Fibroblast of skin of abdomen (primary cell): ENCODE measurements around the gene TOMM34.

Experiments
- DNase-seq: peaks from one replicate; pipeline ENCODE4 v3.0.0-alpha.2; 2013

Gene TOMM34

DNA sequence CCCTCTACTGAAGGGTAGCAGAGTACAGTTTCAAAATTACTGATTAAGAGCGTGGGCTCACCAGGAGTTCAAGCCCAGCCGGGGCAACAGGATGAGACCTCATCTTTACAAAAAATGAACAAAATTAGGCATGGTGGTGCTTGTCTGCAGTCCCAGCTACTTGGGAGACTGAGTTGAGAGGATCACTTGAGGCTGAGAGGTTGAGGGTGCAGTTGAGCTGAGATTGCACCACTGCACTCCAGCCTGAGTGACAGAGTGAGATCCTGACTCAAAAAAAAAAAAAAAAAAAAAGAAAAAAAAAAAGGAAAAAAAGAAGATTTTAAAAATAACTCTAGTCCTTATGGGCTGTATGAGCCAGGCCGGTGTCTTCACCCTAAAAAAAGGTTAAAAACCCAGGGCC, 31.6 kb downstream of the TOMM34 start:
- no peak for DNase-seq

DNA sequence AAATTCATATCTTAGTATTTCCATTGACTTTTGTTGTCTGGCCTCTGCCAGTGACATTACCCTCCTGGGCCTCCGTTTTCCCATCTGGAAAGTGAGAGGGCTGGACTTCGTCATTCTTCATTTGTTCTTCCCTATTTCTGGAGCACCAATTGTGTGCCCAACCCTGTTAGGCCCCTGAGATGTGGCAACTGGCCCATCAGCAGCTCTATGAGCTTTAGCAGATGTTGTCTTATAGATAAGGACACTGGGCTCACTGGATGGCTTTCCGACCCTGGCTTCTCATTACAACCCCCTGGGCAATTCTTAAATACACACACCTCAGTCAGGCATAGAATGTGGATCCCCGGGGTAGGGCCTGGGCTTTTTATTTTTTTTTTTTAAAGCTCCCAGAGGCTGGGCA, 35.7 kb downstream of the TOMM34 start:
- DNase-seq, result no peak

DNA sequence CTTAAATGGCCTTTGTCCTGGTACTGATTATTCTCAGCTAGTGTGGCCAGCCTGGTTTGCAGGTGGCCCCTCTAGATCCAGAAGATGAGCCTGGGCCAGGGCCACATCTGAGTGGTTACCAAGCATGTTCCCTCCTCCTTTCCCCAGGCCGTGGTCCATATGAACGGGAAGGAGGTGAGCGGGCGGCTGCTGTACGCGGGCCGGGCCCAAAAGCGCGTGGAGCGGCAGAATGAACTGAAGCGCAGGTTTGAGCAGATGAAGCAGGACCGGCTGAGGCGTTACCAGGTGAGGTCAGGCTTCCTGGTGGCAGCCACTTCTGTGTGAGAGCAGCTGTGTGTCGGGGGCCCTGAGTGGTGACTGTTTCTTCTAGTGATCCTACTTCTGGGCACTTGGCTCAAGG, 38.8 kb downstream of the TOMM34 start:
- DNase-seq, result no peak

DNA sequence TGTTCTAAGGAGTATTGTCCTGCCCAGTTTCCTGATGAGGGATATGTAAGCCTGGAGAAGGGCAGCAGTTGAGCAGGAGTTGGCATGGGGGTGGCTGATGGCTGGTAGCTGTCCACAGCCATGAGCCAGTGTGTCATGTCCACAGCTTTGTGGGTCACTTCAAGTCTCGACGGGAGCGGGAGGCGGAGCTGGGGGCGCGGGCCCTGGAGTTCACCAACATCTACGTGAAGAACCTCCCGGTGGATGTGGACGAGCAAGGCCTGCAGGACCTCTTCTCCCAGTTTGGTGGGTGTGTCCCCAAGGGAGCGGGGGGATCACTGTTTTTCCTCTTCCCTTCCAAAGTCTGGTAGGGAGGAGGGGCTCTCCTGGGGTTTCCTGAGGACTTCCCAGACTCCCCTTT, 41.4 kb downstream of the TOMM34 start:
- DNase-seq, result no peak

DNA sequence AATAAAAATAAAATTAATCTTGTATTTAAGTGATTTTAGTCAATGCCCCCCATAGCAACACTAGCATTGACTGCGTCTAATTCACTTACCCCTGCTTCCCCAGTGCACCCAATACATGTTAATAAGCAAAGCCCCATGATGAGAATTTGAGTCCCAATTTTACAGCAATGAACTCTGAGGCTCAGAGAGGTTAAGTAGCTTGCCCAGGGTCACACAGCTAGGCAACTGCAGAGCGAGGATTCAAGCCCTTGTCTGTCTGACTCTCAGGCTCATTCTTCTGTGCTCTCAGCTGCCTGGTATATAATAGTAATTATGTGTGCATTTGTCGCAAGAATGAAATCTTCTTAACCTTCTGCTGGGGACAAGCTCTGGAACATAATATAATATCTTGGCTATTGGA, 41.9 kb downstream of the TOMM34 start:
- DNase-seq, result no peak

DNA sequence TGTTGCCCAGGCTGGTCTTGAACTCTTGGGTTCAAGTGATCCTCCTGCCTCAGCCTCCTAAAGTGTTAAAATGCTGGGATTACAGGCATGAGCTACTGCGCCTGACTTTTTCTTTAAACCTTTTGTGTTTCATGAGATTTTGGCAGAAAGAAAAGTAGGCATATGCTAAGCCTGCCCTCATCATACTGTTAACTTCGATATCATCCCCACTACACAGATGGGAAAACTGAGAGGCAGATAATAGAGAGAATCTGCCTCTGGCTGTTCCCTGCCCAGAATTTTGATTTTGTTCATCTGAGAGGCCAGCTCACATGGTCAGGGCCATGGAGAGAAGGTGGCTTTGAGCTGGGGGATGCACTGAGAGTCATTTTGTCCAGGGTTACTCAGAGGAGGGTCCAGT, 42.8 kb downstream of the TOMM34 start:
- DNase-seq, result no peak

GRCh38 chr20:44916586-44916985, 43.6 kb downstream of the TOMM34 start:
- no peak for DNase-seq

- DNase-seq, result no peak
Observed at GRCh38 chr20:44914924-44915323, 45.3 kb downstream of the TOMM34 start.

DNA sequence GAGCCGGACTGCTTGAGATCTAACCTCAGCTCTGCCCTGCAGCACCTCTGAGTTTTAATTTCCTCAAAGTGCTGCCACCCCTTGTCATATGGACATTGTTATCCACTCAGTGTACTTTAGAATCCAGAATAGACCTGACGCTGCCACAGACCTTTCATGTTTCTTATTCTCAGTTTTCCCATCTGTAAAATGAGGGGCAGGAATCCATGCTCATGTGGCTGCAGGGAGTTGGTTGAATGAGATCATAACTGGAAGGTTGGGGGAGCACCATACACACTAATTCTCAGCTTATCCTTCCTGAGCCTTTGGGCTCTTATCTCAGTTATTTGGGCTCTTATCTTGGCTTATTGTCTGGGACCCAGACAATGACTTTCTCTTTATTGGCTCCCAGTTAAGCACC, 48.0 kb downstream of the TOMM34 start:
- DNase-seq, result no peak

- peak; percentile 35 for DNase-seq
Observed at GRCh38 chr20:44911264-44911921, 48.8 kb downstream of the TOMM34 start.

GRCh38 chr20:44910690-44911262, 49.4 kb downstream of the TOMM34 start:
- no peak for DNase-seq

DNA sequence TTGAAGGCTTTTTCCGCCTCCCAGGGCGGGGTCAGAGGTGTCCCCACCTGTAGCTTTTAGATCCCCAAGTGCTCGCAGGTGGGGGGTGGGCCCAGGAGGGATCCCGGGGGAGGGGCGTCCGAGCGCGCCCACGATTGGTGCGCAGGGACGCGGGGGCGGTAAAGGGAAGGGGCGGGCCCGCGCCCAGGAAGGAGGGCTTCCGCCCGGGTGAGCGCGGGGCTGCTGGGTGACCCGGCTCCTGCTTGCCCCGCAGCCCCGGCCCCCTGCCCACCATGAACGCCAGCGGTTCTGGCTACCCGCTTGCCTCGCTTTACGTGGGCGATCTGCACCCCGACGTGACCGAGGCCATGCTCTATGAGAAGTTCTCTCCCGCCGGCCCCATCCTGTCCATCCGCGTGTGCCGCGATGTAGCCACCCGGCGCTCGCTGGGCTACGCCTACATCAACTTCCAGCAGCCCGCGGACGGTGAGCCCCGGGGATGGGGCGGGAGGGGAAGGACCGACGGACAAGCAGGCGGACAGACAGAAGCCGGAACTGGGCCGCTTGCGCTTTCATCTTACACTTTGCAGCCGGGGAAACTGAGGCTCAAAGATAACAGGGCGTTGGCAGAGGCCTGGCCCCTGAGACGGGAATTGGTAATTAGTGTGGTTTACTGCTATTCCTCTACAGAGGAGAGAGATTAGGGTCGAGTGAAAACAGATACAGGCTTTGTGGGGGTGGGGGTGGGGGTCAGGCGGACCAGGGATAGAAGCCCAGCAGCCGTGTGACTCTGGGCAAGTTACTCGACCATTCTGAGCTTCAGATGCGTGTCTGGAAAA, 50.1 kb downstream of the TOMM34 start, which contains the start of gene PABPC1L:
PABPC1L (plus strand) TSS at position 189 of the 818 bp plus-strand sequence; CDS start at position 273, 84 bp downstream.
- peak; percentile 51 for DNase-seq

- no peak for DNase-seq
Observed at GRCh38 chr20:44908987-44909871, 51.0 kb downstream of the TOMM34 start.

DNA sequence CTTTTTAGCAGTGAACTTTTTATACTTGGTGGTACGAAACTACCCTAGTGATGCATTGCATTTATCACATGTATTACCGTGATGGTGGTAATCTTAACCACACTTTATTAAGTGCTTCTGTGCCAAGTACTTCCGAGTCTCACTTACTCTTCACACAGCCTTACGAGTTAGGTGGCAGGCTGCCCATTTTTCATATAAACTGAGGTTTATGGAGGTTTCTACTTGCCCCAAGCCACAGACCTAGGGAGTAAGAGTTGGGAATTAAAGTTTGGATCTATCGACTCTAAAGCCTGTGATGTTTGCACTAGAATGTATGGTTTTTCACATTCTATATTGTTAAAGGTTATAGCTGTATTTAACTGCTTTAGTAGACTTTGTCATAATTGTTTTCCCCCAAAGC, 55.8 kb downstream of the TOMM34 start:
- no peak for DNase-seq

DNA sequence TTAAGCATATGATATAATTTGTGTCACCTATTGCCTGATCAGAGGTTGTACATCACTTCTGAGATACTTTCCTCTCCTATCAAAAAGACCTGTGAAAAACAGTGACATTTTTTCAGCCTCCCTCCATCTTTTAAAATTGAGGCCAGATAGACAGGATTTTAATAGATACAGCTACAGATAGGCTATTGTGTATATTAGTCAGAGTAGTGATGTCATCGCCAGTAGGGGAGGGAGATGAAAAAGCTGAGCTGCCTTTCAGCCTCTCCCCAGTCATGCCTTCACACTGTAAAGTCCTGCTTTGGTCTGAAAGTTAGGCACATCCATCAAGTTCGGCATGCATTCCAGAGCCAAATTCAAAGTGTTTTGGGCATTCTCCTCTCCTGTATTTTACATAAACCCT, 58.2 kb downstream of the TOMM34 start:
- DNase-seq, result peak; percentile 69

DNA sequence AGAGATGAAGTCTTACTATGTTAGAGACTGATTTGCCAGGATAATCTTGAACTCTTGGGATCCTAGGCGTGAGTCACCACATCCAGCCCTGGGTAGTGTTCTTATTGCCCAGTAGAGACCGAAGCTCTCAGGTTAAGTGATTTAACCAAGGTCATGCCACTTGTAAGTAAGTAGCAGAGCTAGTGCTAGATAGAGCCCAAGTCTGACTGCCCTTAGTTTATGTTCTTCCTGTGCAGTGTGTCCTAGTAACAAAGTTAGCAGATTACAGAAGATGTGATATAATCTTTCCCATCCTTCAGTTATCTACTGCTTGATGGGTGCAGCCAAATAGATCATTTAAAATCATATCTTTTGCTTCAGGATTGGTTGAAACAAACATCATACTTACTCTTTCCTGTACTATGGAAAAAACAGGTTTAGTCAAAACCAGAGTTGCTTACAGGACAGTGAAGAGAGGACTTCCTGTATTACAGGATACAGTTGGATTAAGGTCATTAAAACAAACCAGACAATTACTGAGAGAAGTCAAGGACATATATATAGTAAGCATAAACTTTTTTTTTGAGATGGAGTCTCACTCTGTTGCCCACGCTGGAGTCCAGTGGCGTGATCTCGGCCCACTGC, 59.9 kb downstream of the TOMM34 start:
- no peak for DNase-seq

GRCh38 chr20:44897133-44897532, 63.1 kb downstream of the TOMM34 start:
- no peak for DNase-seq

GRCh38 chr20:44896583-44896982, 63.6 kb downstream of the TOMM34 start:
- DNase-seq, result peak; percentile 20

DNA sequence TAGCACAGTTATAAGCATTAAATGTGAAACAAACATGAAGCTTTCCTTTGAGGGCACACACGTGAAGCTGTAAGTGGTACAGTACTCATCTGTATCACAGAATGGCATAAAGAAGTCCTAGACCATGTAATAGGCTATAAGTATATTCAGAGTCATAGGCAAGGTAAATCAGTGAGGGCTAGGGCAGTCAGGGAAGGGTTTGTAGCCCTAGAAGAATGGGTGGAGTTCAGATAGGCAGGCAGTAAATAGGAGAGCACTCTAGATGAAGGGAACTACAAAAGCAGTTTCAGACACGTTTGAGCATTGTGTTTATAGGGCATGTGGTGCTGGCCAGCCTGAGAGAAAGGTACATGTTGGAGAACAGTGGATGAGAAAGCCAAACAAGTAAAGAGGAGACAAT, 65.2 kb downstream of the TOMM34 start:
- no peak for DNase-seq
